HepG2 (cell line): Measurements from ENCODE around the gene STUB1. TPM values are rescaled to one million over a fixed set of nuclear protein-coding genes. Genes with fewer than 3 reads are reported as not detected.
A peak's percentile ranks its signal among the peaks of the same experiment; 100 is the strongest.

Experiments
- BRCA1 ChIP-seq: sonication (generic); formaldehyde crosslinking; IDR thresholded peaks from 2 replicates; pipeline ENCODE4 v1.4.0; 2020; ENCODE audit warnings: missing genetic modification reagents
- DNMT1 ChIP-seq: sonication (generic); formaldehyde crosslinking; IDR thresholded peaks from 2 replicates; pipeline ENCODE4 v1.5.1; 2020; ENCODE audit warnings: mild to moderate bottlenecking, missing genetic modification reagents
- GATAD1 ChIP-seq: IDR thresholded peaks from 2 replicates; pipeline ENCODE4 v1.6.1; 2016; ENCODE audit warnings: missing genetic modification reagents, missing compliant biosample characterization
- LBX2 ChIP-seq: sonication (generic); formaldehyde crosslinking; IDR thresholded peaks from 2 replicates; pipeline ENCODE4 v1.5.0; 2020; ENCODE audit warnings: missing genetic modification reagents, mild to moderate bottlenecking, borderline replicate concordance
- MATR3 ChIP-seq: sonication (generic); formaldehyde crosslinking; IDR thresholded peaks from 2 replicates; pipeline ENCODE4 v1.4.0; 2020; ENCODE audit warnings: missing genetic modification reagents
- MTA3 ChIP-seq: sonication (generic); formaldehyde crosslinking; IDR thresholded peaks from 2 replicates; pipeline ENCODE4 v1.4.0; 2020; ENCODE audit warnings: missing genetic modification reagents
- MYPOP ChIP-seq: sonication (generic); formaldehyde crosslinking; IDR thresholded peaks from 2 replicates; pipeline ENCODE4 v1.8.1; 2023; ENCODE audit warnings: mild to moderate bottlenecking, moderate library complexity, missing genetic modification reagents
- PAWR ChIP-seq: sonication (generic); formaldehyde crosslinking; IDR thresholded peaks from 2 replicates; pipeline ENCODE4 v1.4.0; 2020; ENCODE audit warnings: missing genetic modification reagents, mild to moderate bottlenecking, borderline replicate concordance
- POLR2A ChIP-seq, 2 experiments: IDR thresholded peaks; 2 replicates each; pipeline ENCODE4 v1.6.1; 2011; ENCODE audit warnings: low read depth in 2 of 2, low read length in 2 of 2, mild to moderate bottlenecking in 1 of 2, moderate library complexity in 1 of 2; ENCODE audit not compliant: insufficient read depth in 1 of 2
- PPARG ChIP-seq: conservative IDR thresholded peaks from 2 replicates; pipeline ENCODE4 v1.6.1; 2016; ENCODE audit warnings: missing biosample characterization, missing genetic modification reagents
- SAFB2 ChIP-seq: sonication (generic); formaldehyde crosslinking; IDR thresholded peaks from 2 replicates; pipeline ENCODE4 v1.5.1; 2020; ENCODE audit warnings: missing genetic modification reagents, low read depth, mild to moderate bottlenecking, borderline replicate concordance
- SAP130 ChIP-seq: IDR thresholded peaks from 2 replicates; pipeline ENCODE4 v1.6.1; 2016; ENCODE audit warnings: low read depth
- TCF7L2 ChIP-seq: IDR thresholded peaks from 2 replicates; pipeline ENCODE4 v1.6.1; 2011; ENCODE audit warnings: mild to moderate bottlenecking, low read depth, low read length, moderate library complexity
- TEF ChIP-seq: sonication (generic); formaldehyde crosslinking; IDR thresholded peaks from 2 replicates; pipeline ENCODE4 v1.5.0; 2020; ENCODE audit warnings: missing genetic modification reagents
- TMF1 ChIP-seq: sonication (generic); formaldehyde crosslinking; IDR thresholded peaks from 2 replicates; pipeline ENCODE4 v1.8.1; 2022; ENCODE audit warnings: low read depth, missing genetic modification reagents
- ZBTB20 ChIP-seq: sonication (generic); formaldehyde crosslinking; IDR thresholded peaks from 2 replicates; pipeline ENCODE4 v1.8.1; 2023; ENCODE audit warnings: missing genetic modification reagents, low read depth, mild to moderate bottlenecking, borderline replicate concordance
- ZBTB33 ChIP-seq: sonication (generic); formaldehyde crosslinking; IDR thresholded peaks from 2 replicates; pipeline ENCODE4 v1.4.0; 2020; ENCODE audit warnings: missing genetic modification reagents
- ZBTB42 ChIP-seq: sonication (generic); formaldehyde crosslinking; IDR thresholded peaks from 2 replicates; pipeline ENCODE4 v1.5.0; 2020; ENCODE audit warnings: mild to moderate bottlenecking, missing genetic modification reagents
- ZFP1 ChIP-seq: IDR thresholded peaks from 2 replicates; pipeline ENCODE4 v1.6.1; 2016
- ZKSCAN5 ChIP-seq: sonication (generic); formaldehyde crosslinking; IDR thresholded peaks from 2 replicates; pipeline ENCODE4 v1.5.1; 2020; ENCODE audit warnings: mild to moderate bottlenecking, missing genetic modification reagents
- ZNF18 ChIP-seq: sonication (generic); formaldehyde crosslinking; IDR thresholded peaks from 2 replicates; pipeline ENCODE4 v1.8.0; 2022; ENCODE audit warnings: mild to moderate bottlenecking, missing genetic modification reagents; ENCODE audit not compliant: insufficient replicate concordance
- ZNF329 ChIP-seq: sonication (generic); formaldehyde crosslinking; IDR thresholded peaks from 2 replicates; pipeline ENCODE4 v1.9.0; 2021; ENCODE audit warnings: low read depth, mild to moderate bottlenecking, missing genetic modification reagents
- ZNF441 ChIP-seq: sonication (generic); formaldehyde crosslinking; IDR thresholded peaks from 2 replicates; pipeline ENCODE4 v1.7.0; 2021; ENCODE audit warnings: missing genetic modification reagents, borderline replicate concordance
- ZNF563 ChIP-seq: sonication (generic); formaldehyde crosslinking; IDR thresholded peaks from 2 replicates; pipeline ENCODE4 v1.8.0; 2022; ENCODE audit warnings: mild to moderate bottlenecking, moderate library complexity, missing genetic modification reagents
- ZNF678 ChIP-seq: sonication (generic); formaldehyde crosslinking; IDR thresholded peaks from 2 replicates; pipeline ENCODE4 v1.4.0; 2020; ENCODE audit warnings: mild to moderate bottlenecking, missing genetic modification reagents
- polyA plus RNA-seq, 8 experiments: library from polyadenylated mRNA; depleted of rRNA in 3 of 8; stranded (reverse) in 7 of 8; unstranded in 1 of 8; fragments of >200 nt; fragmentation: Illumina TruSeq in 4 of 8; extraction: Trizol in 4 of 8; gene quantifications; 2 replicates each; pipeline versions ENCODE4 v1.2.1 to v1.2.3, GENCODE V29; 2011 to 2016; ENCODE audit warnings: low read depth in 4 of 8, missing spikeins in 1 of 8, mixed read lengths in 1 of 8; ENCODE audit not compliant: insufficient read depth in 1 of 8
- total RNA-seq, 5 experiments: library from RNA; depleted of rRNA; stranded (reverse); fragments of >200 nt; fragmentation: Illumina TruSeq; extraction: Trizol; gene quantifications; 2 replicates each; pipeline ENCODE4 v1.2.3, GENCODE V29; 2016; ENCODE audit warnings: low read depth in 1 of 5

Gene STUB1
- total and polyA plus RNA-seq, 2 of the 13 experiments (the other 11 are each of a cell fraction or from before 2014, with no cell fraction given): 52.9 to 78.2 TPM

GRCh38 chr16:641326-642188 lies 38.7 kb upstream of the STUB1 start, which contains the start of gene MCRIP2 (continued):
- TF ChIP-seq SAFB2 (CRISPR knock-in tag): no peak
- peak; percentile 55; the same call in 1 of the 2 replicates for TF ChIP-seq GATAD1 (CRISPR knock-in tag)
- peak; percentile 79 for TF ChIP-seq PPARG (CRISPR knock-in tag)
- 0 out of 2 replicates have a peak, but pooled peaks have one; percentile 19 for TF ChIP-seq ZNF329
- TF ChIP-seq ZBTB33 (CRISPR knock-in tag): no peak
- TF ChIP-seq BRCA1 (CRISPR knock-in tag): peak; percentile 27; the same call in 1 of the 2 replicates
- TF ChIP-seq MATR3: no peak
- TF ChIP-seq POLR2A (IDR thresholded peaks at IDR 0.05; ENCODE audit: insufficient read depth in 1 of 2, low read depth in 2 of 2, low read length in 2 of 2): peak; percentile 52 to 96
- TF ChIP-seq ZFP1 (CRISPR knock-in tag): no peak
- TF ChIP-seq ZNF563 (CRISPR knock-in tag): no peak; the same call in 1 of the 2 replicates
- no peak for TF ChIP-seq ZBTB42
- TF ChIP-seq SAP130 (CRISPR knock-in tag): peak; percentile 77
- TF ChIP-seq MYPOP (CRISPR knock-in tag): peak; percentile 79
- no peak for TF ChIP-seq TEF (CRISPR knock-in tag)
- peak; percentile 1; the same call in 1 of the 2 replicates for TF ChIP-seq TMF1 (CRISPR knock-in tag)
- TF ChIP-seq MTA3: no peak
- no peak; the same call in 1 of the 2 replicates for TF ChIP-seq ZNF441 (CRISPR knock-in tag)
- no peak for TF ChIP-seq ZKSCAN5
- TF ChIP-seq LBX2 (CRISPR knock-in tag): no peak; the same call in 1 of the 2 replicates
- no peak for TF ChIP-seq DNMT1 (CRISPR knock-in tag)
- no peak for TF ChIP-seq TCF7L2
- no peak for TF ChIP-seq ZNF18
- no peak for TF ChIP-seq PAWR (CRISPR knock-in tag)
- no peak for TF ChIP-seq ZBTB20
- no peak; the same call in 1 of the 2 replicates for TF ChIP-seq ZNF678 (CRISPR knock-in tag)
